WTC11 (cell line): ENCODE measurements around the gene OBSL1. TPM values are rescaled to one million over a fixed set of nuclear protein-coding genes. Genes with fewer than 3 reads are reported as not detected.
A peak's percentile ranks its signal among the peaks of the same experiment; 100 is the strongest.

Experiments used
- ATAC-seq: fragments of 200-7000 bp; cut with Tn5 transposase; 2 replicates; pipeline ENCODE4 v1.10.0; 2021; ENCODE audit warnings: mild to moderate bottlenecking, moderate library complexity
- CTCF ChIA-PET: fragments of 300-600 bp; sonication (Branson Sonifier 250); formaldehyde crosslinking; loops from one replicate; lab custom pipeline; 2021; ENCODE audit warnings: antibody characterized with exemption; lab: Charles Lee
- POLR2A ChIA-PET: fragments of 350-600 bp; sonication (Branson Sonifier 250); formaldehyde crosslinking; loops from one replicate; lab custom pipeline; 2021; ENCODE audit warnings: antibody characterized with exemption; lab: Charles Lee
- DNase-seq: peaks from one replicate; pipeline ENCODE4 v3.0.0; 2021; ENCODE audit warnings: low spot score
- H3K27ac Mint-ChIP-seq: 2 replicates; pipeline ENCODE4 v1.8.0; 2021; ENCODE audit warnings: mixed read lengths
- H3K27me3 Mint-ChIP-seq: 2 replicates; pipeline ENCODE4 v1.8.0; 2021; ENCODE audit warnings: low read depth, mild to moderate bottlenecking, moderate library complexity, mixed read lengths
- H3K36me3 Mint-ChIP-seq: 2 replicates; pipeline ENCODE4 v1.8.0; 2021; ENCODE audit warnings: mixed read lengths
- H3K4me1 Mint-ChIP-seq: 2 replicates; pipeline ENCODE4 v1.8.0; 2022; ENCODE audit warnings: mixed read lengths
- H3K4me3 Mint-ChIP-seq: 2 replicates; pipeline ENCODE4 v1.8.0; 2021; ENCODE audit warnings: mild to moderate bottlenecking, moderate library complexity, mixed read lengths
- H3K9me3 Mint-ChIP-seq: 2 replicates; pipeline ENCODE4 v1.8.0; 2021; ENCODE audit warnings: mixed read lengths
- AR ChIP-seq: fragments of 250-450 bp; sonication (Bioruptor Pico); IDR thresholded peaks from 2 replicates; pipeline ENCODE4 v1.9.0; 2021; ENCODE audit warnings: mild to moderate bottlenecking
- CTCF ChIP-seq: fragments of 200-600 bp; IDR thresholded peaks from 2 replicates; pipeline ENCODE4 v1.8.0; 2022; ENCODE audit warnings: antibody characterized with exemption
- E2F1 ChIP-seq: sonication (generic); formaldehyde crosslinking; IDR thresholded peaks from 2 replicates; pipeline ENCODE4 v1.8.0; 2022; ENCODE audit warnings: mild to moderate bottlenecking, missing genetic modification reagents
- E2F4 ChIP-seq: sonication (generic); formaldehyde crosslinking; IDR thresholded peaks from 2 replicates; pipeline ENCODE4 v1.8.1; 2022; ENCODE audit warnings: low read depth, mild to moderate bottlenecking, moderate library complexity, missing genetic modification reagents, borderline replicate concordance
- STAT6 ChIP-seq: sonication (generic); formaldehyde crosslinking; conservative IDR thresholded peaks from 2 replicates; pipeline ENCODE4 v1.8.1; 2023; ENCODE audit warnings: mild to moderate bottlenecking, low read depth, missing genetic modification reagents, moderate library complexity
- ZNF281 ChIP-seq: sonication (generic); formaldehyde crosslinking; IDR thresholded peaks from 2 replicates; pipeline ENCODE4 v1.8.0; 2023; ENCODE audit warnings: mild to moderate bottlenecking, missing genetic modification reagents
- total RNA-seq: library from RNA; stranded (reverse); gene quantifications from 3 replicates; pipeline ENCODE4 v1.2.3, GENCODE V29; 2021

The OBSL1 gene
- total RNA-seq, 1 experiment from 2014 or later, result 159 TPM

GRCh38 chr2:219508971-219509779 is 62.2 kb downstream of the OBSL1 start:
- DNase-seq (no peak), ATAC-seq (peak; percentile 4)
- Mint-ChIP-seq H3K27me3 (peaks cover 35% of the 10 kb centered on the region), H3K4me1 (peaks cover 72% of the 10 kb centered on the region), H3K4me3 (peak overlapping the region; percentile 72), H3K27ac (no peak overlapping the region), H3K36me3 (peaks cover 7% of the 10 kb centered on the region), H3K9me3 (no peaks in the 10 kb centered on the region)
- ChIA-PET POLR2A (interaction anchor here (0.8 to 1.9 kb wide), 10 partner anchors 9 to 21 kb away, joined by 3 to 13 read pairs (median 4); partner anchors contain the start of gene GMPPA), CTCF (interaction anchor here (0.6 to 41.3 kb wide), 31 partner anchors 11 to 256 kb away, joined by 3 to 2316 read pairs (median 7); partner anchors contain the start of genes CHPF, DES, DNPEP and GMPPA)
- TF ChIP-seq E2F1 (CRISPR knock-in tag) (no peak), AR (no peak), ZNF281 (CRISPR knock-in tag) (0 out of 2 replicates have a peak, but pooled peaks have one; percentile 47)

- Mint-ChIP-seq H3K36me3 (peaks cover 13% of the 10 kb centered on the region), H3K9me3 (no peaks in the 10 kb centered on the region), H3K4me1 (peaks cover 65% of the 10 kb centered on the region), H3K4me3 (no peak overlapping the region), H3K27ac (no peak overlapping the region), H3K27me3 (peaks cover 27% of the 10 kb centered on the region)
- ATAC-seq (no peak), DNase-seq (no peak)
- TF ChIP-seq E2F4 (no peak), AR (no peak), ZNF281 (CRISPR knock-in tag) (no peak), STAT6 (no peak), CTCF (no peak)
- CTCF ChIA-PET, result interaction anchor here (0.7 to 41.3 kb wide), 8 partner anchors 11 to 105 kb away, joined by 3 to 2316 read pairs (median 32); partner anchors contain the start of genes DES and GMPPA
- POLR2A ChIA-PET, result interaction anchor here (0.9 to 2.5 kb wide), 2 partner anchors 11 to 12 kb away, joined by 3 to 19 read pairs; partner anchors contain the start of gene GMPPA
Measured at GRCh38 chr2:219508444-219508734, 63.0 kb downstream of the OBSL1 start.
